Measurements from ENCODE around the gene RHPN2.
A peak's percentile ranks its signal among the peaks of the same experiment; 100 is the strongest.

Gene RHPN2

GRCh38 chr19:33064458-33064791, 263 bp downstream of the RHPN2 start:
- intact Hi-C loops (cut with DNase I; ENCODE audit: low total_unique reads), result no loop called here
- Histone ChIP-seq H3K36me3 (no peaks in the 10 kb centered on the region), H3K4me3 (peak overlapping the region; percentile 42 to 57), H3K4me1 (peaks cover 0 to 21% (median 17%) of the 10 kb centered on the region in 4 donors), H3K9me3 (no peaks in the 10 kb centered on the region), H3K27ac (no peak overlapping the region), H3K27me3 (peaks cover 0 to 46% of the 10 kb centered on the region in 2 donors)
- DNase-seq, result no peak
- TF ChIP-seq, protein P1, sequence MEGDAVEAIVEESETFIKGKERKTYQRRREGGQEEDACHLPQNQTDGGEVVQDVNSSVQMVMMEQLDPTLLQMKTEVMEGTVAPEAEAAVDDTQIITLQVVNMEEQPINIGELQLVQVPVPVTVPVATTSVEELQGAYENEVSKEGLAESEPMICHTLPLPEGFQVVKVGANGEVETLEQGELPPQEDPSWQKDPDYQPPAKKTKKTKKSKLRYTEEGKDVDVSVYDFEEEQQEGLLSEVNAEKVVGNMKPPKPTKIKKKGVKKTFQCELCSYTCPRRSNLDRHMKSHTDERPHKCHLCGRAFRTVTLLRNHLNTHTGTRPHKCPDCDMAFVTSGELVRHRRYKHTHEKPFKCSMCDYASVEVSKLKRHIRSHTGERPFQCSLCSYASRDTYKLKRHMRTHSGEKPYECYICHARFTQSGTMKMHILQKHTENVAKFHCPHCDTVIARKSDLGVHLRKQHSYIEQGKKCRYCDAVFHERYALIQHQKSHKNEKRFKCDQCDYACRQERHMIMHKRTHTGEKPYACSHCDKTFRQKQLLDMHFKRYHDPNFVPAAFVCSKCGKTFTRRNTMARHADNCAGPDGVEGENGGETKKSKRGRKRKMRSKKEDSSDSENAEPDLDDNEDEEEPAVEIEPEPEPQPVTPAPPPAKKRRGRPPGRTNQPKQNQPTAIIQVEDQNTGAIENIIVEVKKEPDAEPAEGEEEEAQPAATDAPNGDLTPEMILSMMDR (IDR thresholded peaks at IDR 0.05), result no peak

GRCh38 chr19:33063753-33064457, 783 bp downstream of the RHPN2 start:
- Histone ChIP-seq H3K36me3 (no peaks in the 10 kb centered on the region), H3K9me3 (no peaks in the 10 kb centered on the region), H3K27me3 (peaks cover 0 to 46% of the 10 kb centered on the region in 2 donors), H3K4me3 (peak overlapping the region; percentile 42 to 57), H3K4me1 (peaks cover 0 to 21% (median 17%) of the 10 kb centered on the region in 4 donors), H3K27ac (no peak overlapping the region)
- TF ChIP-seq, protein P1 (IDR thresholded peaks at IDR 0.05), result no peak
- no peak for DNase-seq
- intact Hi-C loops (cut with DNase I; ENCODE audit: low total_unique reads), result no loop called here

DNA sequence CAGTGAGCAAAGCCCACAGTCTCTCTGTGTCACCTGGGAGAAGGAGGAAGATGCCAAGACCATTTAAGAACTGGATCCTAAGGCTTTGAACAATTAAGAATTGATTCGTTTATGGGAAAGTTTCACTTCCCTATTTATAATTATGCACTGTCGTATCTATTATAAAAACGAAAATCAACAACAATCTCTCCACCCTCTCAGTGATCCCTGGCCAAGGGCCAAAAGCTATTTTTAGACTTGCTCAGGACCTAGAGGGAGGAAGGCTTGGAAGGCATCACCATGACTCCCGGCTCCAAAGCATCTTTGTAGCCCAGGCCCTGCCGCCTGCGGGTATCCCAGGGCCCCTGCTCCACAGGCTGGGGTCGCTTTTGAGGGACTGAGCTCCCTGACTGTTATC, 1.3 kb downstream of the RHPN2 start:
- Histone ChIP-seq H3K27ac (no peak overlapping the region), H3K27me3 (peaks cover 0 to 46% of the 10 kb centered on the region in 2 donors), H3K4me1 (peaks cover 0 to 21% (median 17%) of the 10 kb centered on the region in 4 donors), H3K9me3 (no peaks in the 10 kb centered on the region), H3K36me3 (no peaks in the 10 kb centered on the region), H3K4me3 (no peak overlapping the region)
- intact Hi-C loops (cut with DNase I; ENCODE audit: low total_unique reads), result no loop called here
- TF ChIP-seq, protein P1 (IDR thresholded peaks at IDR 0.05), result no peak
- DNase-seq, result no peak

DNA sequence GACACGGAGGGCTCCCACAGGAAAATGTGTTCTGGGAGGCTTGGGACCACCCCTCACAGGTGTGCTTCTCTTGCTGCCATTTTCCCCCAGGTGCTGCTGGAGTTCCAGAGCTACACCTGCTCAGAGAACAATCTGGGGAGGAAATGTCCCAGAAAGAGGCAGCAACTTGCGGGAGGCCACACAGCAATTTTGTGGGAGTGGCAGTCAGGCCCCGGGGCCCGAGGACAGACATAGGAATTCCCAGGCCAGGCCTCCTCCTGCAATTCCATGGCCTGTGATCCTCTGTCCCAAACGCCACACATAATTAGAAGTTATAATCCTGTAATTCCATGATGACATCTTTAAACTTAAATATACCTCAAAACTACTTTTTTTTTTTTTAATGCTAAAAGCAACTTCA, 1.8 kb downstream of the RHPN2 start:
- TF ChIP-seq, protein P1 (IDR thresholded peaks at IDR 0.05), result no peak
- no peak overlapping the region for H3K4me3 ChIP-seq
- no peaks in the 10 kb centered on the region for H3K36me3 ChIP-seq

DNA sequence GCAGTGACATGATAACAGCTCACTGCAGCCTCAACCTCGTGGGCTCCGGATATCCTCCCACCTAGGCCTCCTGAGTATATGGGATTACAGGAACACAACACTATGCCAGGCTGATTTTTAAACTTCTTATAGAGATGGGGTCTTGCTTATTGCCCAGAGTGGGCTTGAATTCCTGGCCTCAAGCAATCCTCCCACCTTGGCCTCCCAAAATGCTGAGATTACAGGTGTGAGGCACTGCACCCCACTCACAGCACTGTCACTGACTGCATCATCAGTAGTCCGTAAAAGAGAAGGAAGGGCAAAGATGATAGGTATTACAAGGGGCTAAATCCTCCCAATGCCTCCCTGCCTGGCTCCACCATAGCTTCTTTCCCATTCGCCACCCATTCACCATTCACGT, 4.1 kb downstream of the RHPN2 start:
- H3K9me3 ChIP-seq, result no peaks in the 10 kb centered on the region
- no peak overlapping the region for H3K27ac ChIP-seq
- H3K36me3 ChIP-seq, result no peaks in the 10 kb centered on the region
- peaks cover 0 to 45% of the 10 kb centered on the region in 2 donors for H3K27me3 ChIP-seq
- no peak for DNase-seq
- H3K4me3 ChIP-seq, result no peak overlapping the region
- TF ChIP-seq, protein P1 (IDR thresholded peaks at IDR 0.05), result no peak
- peaks cover 0 to 21% (median 17%) of the 10 kb centered on the region in 4 donors for H3K4me1 ChIP-seq
- intact Hi-C loops (cut with DNase I; ENCODE audit: low total_unique reads), result no loop called here

More for the DNA sequence above, 1.8 kb downstream of the RHPN2 start:
- Histone ChIP-seq H3K27me3 (peaks cover 0 to 46% of the 10 kb centered on the region in 2 donors), H3K27ac (no peak overlapping the region), H3K4me1 (peaks cover 0 to 21% (median 17%) of the 10 kb centered on the region in 4 donors), H3K9me3 (no peaks in the 10 kb centered on the region)
- DNase-seq, result no peak
- intact Hi-C loops (cut with DNase I; ENCODE audit: low total_unique reads), result no loop called here

Measured in tibial artery (tissue), 4 donors.